Measurements from ENCODE around the gene ZBP1.

Gene ZBP1

GRCh38 chr20:57620274-57620990 lies at the start of gene ZBP1:
ZBP1 (minus strand) TSS chr20:57620426; CDS start chr20:57620295, 131 bp downstream.
- DNase-seq = no peak

GRCh38 chr20:57669632-57670031 lies 49.4 kb upstream of the ZBP1 start:
- peak; percentile 32 for DNase-seq

DNA sequence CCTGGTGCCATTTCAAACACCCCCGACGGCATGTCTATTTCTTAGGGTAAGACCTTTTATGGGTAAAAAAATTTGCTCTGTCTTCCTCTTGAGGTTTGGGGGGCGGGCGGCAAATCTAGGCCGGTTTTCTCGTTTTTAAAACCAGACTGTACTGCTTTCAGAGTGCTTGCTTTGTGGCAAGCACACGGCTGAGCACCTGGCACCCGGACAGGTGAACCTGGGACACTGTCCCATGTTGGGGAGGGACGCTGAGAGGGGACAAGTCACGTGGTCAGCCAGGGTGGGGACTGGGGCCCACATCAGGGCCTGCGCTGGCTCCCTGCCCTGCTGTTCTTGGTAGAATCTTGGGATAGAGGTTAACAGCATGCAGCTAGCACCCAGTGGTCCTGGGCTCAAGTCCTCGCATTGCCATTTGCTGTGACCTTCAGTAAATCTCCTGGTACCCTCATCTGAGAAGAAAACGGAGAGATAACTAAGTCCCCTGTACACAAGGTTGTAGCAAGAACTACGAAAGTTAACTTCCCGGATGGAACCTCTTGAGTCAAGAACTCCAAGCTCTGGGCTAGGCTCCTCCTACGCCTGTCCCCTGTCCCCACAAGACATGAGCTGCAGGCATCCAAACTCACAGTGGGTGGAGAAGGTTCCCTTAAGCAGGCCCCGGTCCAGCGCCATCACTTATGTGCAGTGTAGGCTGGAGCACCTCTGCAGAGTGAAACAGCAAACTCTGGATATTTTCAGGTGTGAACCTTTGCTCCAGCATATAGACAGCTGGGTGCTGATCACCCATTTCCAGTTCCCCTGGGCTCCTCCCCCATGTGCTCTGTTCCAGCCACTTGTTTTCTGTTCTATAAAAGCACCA lies 47.9 kb upstream of the ZBP1 start:
- no peak for DNase-seq

DNA sequence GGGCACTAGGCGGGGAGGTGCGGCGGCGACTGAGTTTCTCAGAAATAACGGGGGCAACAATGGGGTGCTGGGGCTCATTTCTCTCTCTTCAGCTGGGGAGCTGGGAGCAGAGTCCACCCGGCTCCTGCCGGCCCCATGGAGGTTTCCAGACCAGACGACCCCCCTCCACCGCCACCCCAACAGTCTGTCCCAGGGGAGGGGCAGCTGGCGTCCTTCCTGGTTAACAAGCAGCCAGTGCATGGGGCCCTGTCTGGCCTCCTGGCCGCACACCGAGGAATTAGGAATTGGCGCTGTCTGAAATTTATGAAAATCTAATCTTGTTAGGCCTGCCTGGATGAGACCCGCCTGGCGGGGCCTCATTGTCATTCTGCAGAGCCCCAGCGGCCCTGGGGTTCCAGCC lies 47.2 kb upstream of the ZBP1 start:
- DNase-seq = no peak

DNA sequence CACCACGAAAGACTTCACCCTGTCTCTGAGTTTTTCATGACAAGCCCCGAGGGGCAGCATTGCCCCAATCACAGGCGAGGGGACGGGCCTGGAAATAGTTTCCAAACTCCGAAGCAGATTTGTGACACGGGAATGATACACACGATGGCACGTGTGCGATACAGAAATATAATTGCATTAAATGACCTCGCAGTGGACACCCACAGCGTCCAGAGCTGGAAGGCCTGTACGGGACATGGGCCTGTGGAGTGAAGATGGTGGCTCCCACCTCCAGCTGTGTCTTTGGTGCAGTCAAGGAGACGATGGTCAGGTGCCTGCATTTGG lies 46.6 kb upstream of the ZBP1 start:
- DNase-seq = no peak

DNA sequence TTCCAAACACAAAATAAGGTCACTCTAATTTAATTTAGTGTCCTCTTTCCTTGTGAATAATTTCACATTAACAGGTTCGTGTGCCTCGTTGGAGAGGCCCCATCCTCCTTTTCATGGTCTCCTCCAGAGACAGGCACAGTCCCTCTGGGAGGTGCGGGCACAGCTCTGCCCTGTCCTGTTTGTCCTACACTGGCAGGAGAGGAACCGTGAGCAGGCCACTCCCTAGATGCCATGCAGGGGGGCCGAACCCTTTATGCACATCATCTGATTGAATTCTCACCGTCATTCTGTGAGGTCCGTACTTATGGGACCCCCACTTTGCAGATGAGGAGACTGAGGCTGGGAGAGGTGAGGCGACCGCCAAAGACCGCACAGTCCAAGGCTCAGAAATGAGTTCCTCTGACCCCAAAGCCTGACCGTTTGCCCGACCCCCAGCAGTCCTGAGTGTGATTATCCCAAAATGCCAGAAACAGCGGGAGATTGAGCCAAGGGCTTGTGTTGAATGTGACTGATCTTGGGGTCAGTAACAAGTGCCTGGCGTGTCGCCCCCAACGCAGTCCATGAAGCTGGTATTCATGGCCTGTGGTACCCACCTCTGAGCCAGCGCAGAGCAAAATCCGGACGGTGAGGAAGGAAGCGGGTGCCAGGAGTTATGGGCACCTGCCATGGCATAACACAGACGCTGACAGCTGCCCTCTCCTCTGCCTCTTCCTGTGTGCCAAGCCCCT lies 46.0 kb upstream of the ZBP1 start:
- no peak for DNase-seq

DNA sequence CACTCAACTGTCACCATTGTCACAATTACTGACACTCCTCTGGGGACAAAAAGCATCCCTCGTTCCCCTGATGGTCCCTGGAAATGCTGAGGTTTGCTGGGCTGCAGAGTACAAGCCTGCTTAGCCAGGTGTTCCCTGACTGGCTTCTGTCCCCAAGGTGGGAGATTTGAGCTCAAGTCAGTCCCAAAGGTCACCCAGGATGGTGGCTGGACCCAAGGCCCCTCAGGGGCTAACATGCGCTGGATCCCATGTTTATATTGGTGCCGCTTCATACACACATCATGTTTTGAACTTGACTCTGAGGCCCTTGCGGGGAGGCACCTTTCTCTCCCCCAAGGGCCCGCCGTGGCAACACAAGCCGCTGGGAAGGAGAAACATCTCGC lies 45.4 kb upstream of the ZBP1 start:
- DNase-seq = no peak

GRCh38 chr20:57664924-57665588 lies 44.8 kb upstream of the ZBP1 start:
- no peak for DNase-seq

DNA sequence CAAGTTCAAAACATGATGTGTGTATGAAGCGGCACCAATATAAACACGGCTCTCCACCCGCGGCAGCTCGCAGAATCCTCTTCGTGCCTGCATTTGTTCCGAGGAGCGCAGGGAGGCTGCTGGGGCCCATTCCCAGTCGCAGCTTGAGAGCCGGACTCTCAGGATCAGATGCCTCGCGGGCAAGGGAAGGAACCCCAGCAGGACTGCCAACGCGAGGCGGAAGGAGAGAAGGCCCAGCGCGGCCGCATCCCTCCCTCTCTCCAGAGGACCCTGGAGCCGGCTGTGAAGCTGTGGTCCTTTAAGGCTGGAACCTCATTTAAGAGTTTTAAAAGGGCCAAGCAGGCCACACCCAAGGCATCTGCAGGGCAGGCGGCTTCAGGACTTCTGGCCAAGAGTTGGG lies 44.2 kb upstream of the ZBP1 start:
- DNase-seq = no peak

DNA sequence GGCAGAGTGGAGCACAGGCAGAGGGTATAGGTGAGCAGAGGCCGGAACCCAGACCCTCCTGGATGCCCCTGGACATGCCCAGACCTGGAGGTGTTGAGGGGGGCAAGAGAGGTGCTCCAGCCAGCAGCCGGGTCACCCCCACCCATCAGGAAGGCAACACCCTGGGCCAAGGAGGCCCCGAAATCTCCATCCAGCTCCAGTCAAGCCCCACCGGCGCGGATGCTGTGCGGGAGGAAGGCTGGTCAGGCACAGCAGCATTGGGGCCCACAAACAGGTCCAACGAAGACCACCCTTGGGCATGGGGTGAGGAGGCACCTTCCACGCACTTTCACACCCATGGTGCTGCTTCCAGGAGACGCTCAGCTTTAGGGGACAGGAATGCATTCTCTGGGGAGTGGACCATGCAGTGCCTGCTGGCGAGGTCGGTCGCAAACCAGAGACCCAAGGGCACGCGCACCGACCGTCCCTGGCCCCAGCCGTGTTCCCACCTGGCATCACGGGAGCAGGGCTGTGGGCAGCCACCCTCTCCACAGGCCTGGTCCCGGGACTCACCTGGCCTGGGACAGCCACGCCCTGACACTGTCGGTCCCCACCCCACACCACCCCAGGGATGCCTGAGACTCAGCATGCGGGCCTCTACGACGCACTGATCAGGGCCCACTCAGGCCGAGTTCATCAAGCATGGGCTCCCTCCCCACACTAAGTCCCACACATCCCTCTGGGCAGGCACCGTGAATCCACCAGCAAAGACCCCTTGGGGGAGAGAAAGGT lies 43.6 kb upstream of the ZBP1 start:
- DNase-seq = no peak

DNA sequence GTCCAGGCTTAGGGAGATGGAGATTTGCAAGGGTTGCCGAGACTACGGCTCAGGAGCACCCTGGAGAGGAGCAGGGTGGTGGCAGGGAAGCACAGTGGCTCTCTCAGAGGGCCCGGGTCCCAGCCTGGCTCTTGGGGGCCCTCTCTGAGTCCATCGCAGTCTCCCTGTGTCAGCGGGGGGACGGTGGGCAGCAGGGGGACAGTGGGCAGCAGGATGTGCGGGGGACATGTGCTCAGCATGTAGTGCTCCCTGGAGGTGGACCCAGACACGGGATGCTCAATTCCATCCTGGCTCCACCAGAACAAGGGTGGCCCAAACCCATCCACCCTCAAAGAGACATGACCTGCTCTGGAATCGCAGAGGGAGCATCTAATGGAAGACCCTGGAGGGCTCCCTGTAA lies 43.0 kb upstream of the ZBP1 start:
- no peak for DNase-seq

DNA sequence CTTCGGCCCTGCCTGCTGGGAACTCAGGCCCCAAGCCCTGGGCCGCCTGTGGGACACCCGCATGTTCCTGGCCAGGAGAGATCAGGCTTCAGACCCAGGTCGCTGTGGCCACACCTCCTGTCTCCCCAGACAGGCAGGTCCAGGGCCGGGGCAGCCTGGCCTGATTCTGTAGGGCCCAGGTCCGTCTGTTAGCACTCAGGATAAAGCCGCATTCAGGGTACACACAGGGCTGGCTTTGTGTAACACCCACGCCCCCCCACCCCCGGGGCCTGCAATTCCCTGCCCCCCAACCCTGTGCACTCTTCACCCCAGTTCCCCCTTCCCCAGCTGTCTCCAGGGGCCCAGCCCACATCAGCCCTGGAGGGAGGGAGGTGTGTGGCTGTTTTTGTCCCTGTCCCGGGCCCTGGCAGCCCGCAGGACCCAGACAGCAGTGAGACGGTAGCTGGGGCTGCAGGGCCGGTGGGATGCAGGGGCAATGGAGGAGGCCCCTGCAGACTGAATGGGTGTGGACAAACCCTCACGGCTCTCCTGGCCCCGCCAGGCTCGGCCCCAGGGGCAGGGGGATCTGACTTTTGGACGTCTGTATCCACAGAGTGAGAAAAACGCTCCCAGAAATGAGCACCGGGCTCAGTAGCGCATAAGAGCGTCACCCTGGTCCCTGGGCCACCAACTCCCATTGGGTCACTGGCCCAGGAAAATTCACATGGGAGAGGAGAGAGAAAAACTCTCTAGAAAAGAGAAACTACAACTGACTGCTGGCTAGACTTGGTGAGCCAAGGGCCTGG lies 42.4 kb upstream of the ZBP1 start:
- no peak for DNase-seq

- no peak for DNase-seq
These were observed 41.7 kb upstream of the ZBP1 start for GRCh38 chr20:57661746-57662455.

DNA sequence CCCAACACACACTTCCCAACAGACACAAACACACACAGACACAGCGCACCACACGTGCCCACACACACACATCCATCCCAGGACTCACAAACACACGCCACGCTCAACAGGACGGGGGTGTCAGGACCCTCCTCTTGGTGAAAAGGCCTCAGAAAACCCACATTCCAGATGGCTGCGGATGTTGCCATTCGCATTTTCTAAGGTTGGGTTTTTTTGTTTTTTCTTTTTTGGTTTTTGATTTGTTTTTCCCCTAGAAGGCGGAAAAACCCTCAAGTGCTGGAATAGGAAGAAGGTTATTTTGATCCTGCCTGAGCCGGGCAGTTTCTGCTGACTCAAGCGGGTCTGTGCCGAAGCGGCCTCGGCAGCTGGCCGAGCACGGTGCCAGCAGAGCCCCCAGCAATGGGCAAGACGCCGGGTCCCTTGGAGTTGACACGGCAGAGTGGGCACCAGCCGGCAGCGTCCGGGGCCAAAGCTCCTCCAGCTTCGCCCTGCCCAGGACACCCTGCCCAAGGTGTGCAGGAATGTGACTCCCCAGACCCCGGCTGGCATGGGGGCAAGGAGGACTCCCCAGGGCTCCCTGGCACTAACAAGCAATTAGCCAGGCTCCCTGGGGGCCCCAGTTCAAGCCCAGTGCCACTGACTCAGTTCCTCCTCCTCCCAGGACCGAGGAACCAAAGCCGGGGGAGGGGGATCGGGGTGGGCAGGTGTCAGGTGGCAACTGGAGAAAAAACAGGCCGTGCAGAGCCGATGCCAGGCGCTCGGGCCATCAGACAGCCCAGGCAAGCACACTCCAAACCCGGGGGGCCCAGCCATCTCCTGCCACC lies 40.9 kb upstream of the ZBP1 start:
- no peak for DNase-seq

DNA sequence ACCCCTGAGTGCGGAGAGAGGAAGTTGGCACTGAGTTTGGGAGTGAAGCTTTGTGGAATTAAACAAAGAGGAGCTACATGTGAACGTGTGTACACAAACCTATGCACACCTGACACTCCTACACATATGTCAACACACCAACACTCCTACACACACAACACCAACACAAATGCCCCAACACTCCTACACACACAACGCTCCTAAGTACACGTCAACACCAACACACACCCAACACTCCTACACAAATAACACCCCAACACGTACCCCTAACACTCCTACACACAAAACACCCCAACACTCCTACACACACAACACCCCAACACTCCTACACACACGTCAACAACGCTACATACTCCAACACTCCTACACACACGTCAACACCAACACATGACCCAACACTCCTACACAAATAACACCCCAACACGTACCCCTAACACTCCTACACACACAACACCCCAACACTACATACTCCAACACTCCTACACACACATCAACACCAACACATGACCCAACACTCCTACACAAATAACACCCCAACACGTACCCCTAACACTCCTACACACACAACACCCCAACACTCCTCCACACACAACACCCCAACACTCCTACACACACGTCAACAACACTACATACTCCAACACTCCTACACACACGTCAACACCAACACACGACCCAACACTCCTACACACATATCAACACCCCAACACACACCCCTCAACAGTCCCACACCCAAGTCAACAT lies 40.1 kb upstream of the ZBP1 start:
- no peak for DNase-seq

- no peak for DNase-seq
These were observed 39.4 kb upstream of the ZBP1 start for GRCh38 chr20:57659517-57660180.

GRCh38 chr20:57658833-57659516 lies 38.7 kb upstream of the ZBP1 start:
- DNase-seq = no peak

GRCh38 chr20:57658447-57658832 lies 38.2 kb upstream of the ZBP1 start:
- DNase-seq = no peak
